Activated CD8-positive, alpha-beta memory T cell treated with anti-CD3 and anti-CD28 coated beads, Interleukin-2, amount 10 ng/mL, durations not matched to agents 7 days and 5 days (primary cell): Measurements from ENCODE around the gene ACACB. TPM values are rescaled to one million over a fixed set of nuclear protein-coding genes. Genes with fewer than 3 reads are reported as not detected.

ENCODE experiments used
- ATAC-seq: fragments of 150-1000 bp; cut with Tn5 transposase; one replicate; pipeline ENCODE4 v1.10.0; 2021; ENCODE audit warnings: moderate library complexity
- CTCF ChIA-PET: fragments of 350-600 bp; sonication (Branson Sonifier 250); formaldehyde crosslinking; loops from one replicate; lab custom pipeline; 2021; ENCODE audit warnings: antibody characterized with exemption; lab: Charles Lee
- DNase-seq: peaks from one replicate; pipeline ENCODE4 v3.0.0-alpha.2; 2020
- H3K27ac Mint-ChIP-seq: one replicate; pipeline ENCODE4 v1.8.0; 2021; ENCODE audit warnings: mild to moderate bottlenecking, mixed read lengths
- H3K27me3 Mint-ChIP-seq: one replicate; pipeline ENCODE4 v1.8.0; 2021; ENCODE audit warnings: mixed read lengths
- H3K36me3 Mint-ChIP-seq: one replicate; pipeline ENCODE4 v1.8.0; 2021; ENCODE audit warnings: mild to moderate bottlenecking, mixed read lengths
- H3K4me1 Mint-ChIP-seq: one replicate; pipeline ENCODE4 v1.8.0; 2021; ENCODE audit warnings: mixed read lengths
- H3K4me3 Mint-ChIP-seq: one replicate; pipeline ENCODE4 v1.8.0; 2021; ENCODE audit warnings: mild to moderate bottlenecking, moderate library complexity, mixed read lengths
- H3K9me3 Mint-ChIP-seq: one replicate; pipeline ENCODE4 v1.8.0; 2022; ENCODE audit warnings: low read depth, mixed read lengths
- total RNA-seq, 2 experiments: library from RNA; stranded (reverse); gene quantifications; one replicate each; pipeline ENCODE4 v1.2.3, GENCODE V29; 2021

ACACB gene
- total RNA-seq, 2 experiments from 2014 or later, result 10.4 to 15.1 TPM

- no peaks in the 10 kb centered on the region for H3K9me3 Mint-ChIP-seq
- peaks cover 12% of the 10 kb centered on the region for H3K27me3 Mint-ChIP-seq
- ATAC-seq (no peak), DNase-seq (no peak)
- H3K36me3 Mint-ChIP-seq, result no peaks in the 10 kb centered on the region
- no peak overlapping the region for H3K4me3 Mint-ChIP-seq
- H3K27ac Mint-ChIP-seq, result no peak overlapping the region
- no peaks in the 10 kb centered on the region for H3K4me1 Mint-ChIP-seq
- CTCF ChIA-PET, result no interaction called here
These were observed 176.7 kb downstream of the ACACB start for GRCh38 chr12:109293106-109293505.

- peaks cover 12% of the 10 kb centered on the region for H3K27me3 Mint-ChIP-seq
- DNase-seq (no peak), ATAC-seq (no peak)
- H3K4me3 Mint-ChIP-seq, result no peak overlapping the region
- H3K27ac Mint-ChIP-seq, result no peak overlapping the region
- CTCF ChIA-PET, result no interaction called here
- H3K9me3 Mint-ChIP-seq, result no peaks in the 10 kb centered on the region
- H3K4me1 Mint-ChIP-seq, result no peaks in the 10 kb centered on the region
- no peaks in the 10 kb centered on the region for H3K36me3 Mint-ChIP-seq
These were observed 178.0 kb downstream of the ACACB start for GRCh38 chr12:109294286-109294796.

GRCh38 chr12:109295764-109296425 lies 179.5 kb downstream of the ACACB start:
- ATAC-seq, result no peak
- no peaks in the 10 kb centered on the region for H3K4me1 Mint-ChIP-seq
- no peak overlapping the region for H3K27ac Mint-ChIP-seq

GRCh38 chr12:109296431-109296830 lies 180.0 kb downstream of the ACACB start:
- Mint-ChIP-seq H3K36me3 (no peaks in the 10 kb centered on the region), H3K9me3 (no peaks in the 10 kb centered on the region), H3K27me3 (peaks cover 12% of the 10 kb centered on the region), H3K27ac (no peak overlapping the region), H3K4me1 (no peaks in the 10 kb centered on the region), H3K4me3 (no peak overlapping the region)
- no peak for DNase-seq
- no peak for ATAC-seq
- CTCF ChIA-PET, result interaction anchor here (0.6 kb wide), 1 partner anchor 79 kb away, joined by 3 read pairs; no protein-coding TSS in a partner anchor

More at GRCh38 chr12:109295764-109296425, 179.5 kb downstream of the ACACB start:
- H3K27me3 Mint-ChIP-seq, result peaks cover 12% of the 10 kb centered on the region
- no peaks in the 10 kb centered on the region for H3K36me3 Mint-ChIP-seq
- no peak overlapping the region for H3K4me3 Mint-ChIP-seq
- CTCF ChIA-PET, result interaction anchor here (0.6 kb wide), 1 partner anchor 79 kb away, joined by 3 read pairs; no protein-coding TSS in a partner anchor
- H3K9me3 Mint-ChIP-seq, result no peaks in the 10 kb centered on the region
- DNase-seq, result no peak

- no peak overlapping the region for H3K27ac Mint-ChIP-seq
- H3K4me1 Mint-ChIP-seq, result no peaks in the 10 kb centered on the region
- CTCF ChIA-PET, result no interaction called here
- peaks cover 15% of the 10 kb centered on the region for H3K27me3 Mint-ChIP-seq
- DNase-seq (no peak), ATAC-seq (no peak)
- H3K9me3 Mint-ChIP-seq, result no peaks in the 10 kb centered on the region
- no peaks in the 10 kb centered on the region for H3K36me3 Mint-ChIP-seq
- H3K4me3 Mint-ChIP-seq, result no peak overlapping the region
These were observed 183.5 kb downstream of the ACACB start for GRCh38 chr12:109299849-109300248.

- Mint-ChIP-seq H3K27me3 (peaks cover 25% of the 10 kb centered on the region), H3K4me1 (no peaks in the 10 kb centered on the region), H3K27ac (no peak overlapping the region), H3K9me3 (no peaks in the 10 kb centered on the region), H3K36me3 (no peaks in the 10 kb centered on the region), H3K4me3 (no peak overlapping the region)
- ATAC-seq, result no peak
- DNase-seq, result no peak
- CTCF ChIA-PET, result interaction anchor here (1.2 to 1.6 kb wide), 3 partner anchors 12 to 190 kb away, joined by 3 to 4 read pairs (median 4); no protein-coding TSS in a partner anchor
These were observed 185.3 kb downstream of the ACACB start for GRCh38 chr12:109301643-109302168.

- Mint-ChIP-seq H3K36me3 (no peaks in the 10 kb centered on the region), H3K27ac (no peak overlapping the region), H3K4me3 (no peak overlapping the region), H3K9me3 (no peaks in the 10 kb centered on the region), H3K4me1 (no peaks in the 10 kb centered on the region), H3K27me3 (peaks cover 31% of the 10 kb centered on the region)
- DNase-seq (no peak), ATAC-seq (no peak)
- CTCF ChIA-PET, result interaction anchor here (1.1 to 1.6 kb wide), 4 partner anchors 12 to 190 kb away, joined by 3 to 4 read pairs (median 4); no protein-coding TSS in a partner anchor
These were observed 186.0 kb downstream of the ACACB start for GRCh38 chr12:109302358-109302757.

- DNase-seq (no peak), ATAC-seq (no peak)
- Mint-ChIP-seq H3K27ac (no peak overlapping the region), H3K27me3 (peaks cover 36% of the 10 kb centered on the region), H3K9me3 (no peaks in the 10 kb centered on the region), H3K4me1 (no peaks in the 10 kb centered on the region), H3K4me3 (no peak overlapping the region), H3K36me3 (no peaks in the 10 kb centered on the region)
- CTCF ChIA-PET, result interaction anchor here (1.1 to 1.6 kb wide), 3 partner anchors 88 to 191 kb away, joined by 3 to 4 read pairs (median 3); no protein-coding TSS in a partner anchor
These were observed 186.4 kb downstream of the ACACB start for GRCh38 chr12:109302770-109303169.

GRCh38 chr12:109304485-109304884 lies 188.1 kb downstream of the ACACB start:
- H3K4me1 Mint-ChIP-seq, result peaks cover 3% of the 10 kb centered on the region
- no peak overlapping the region for H3K4me3 Mint-ChIP-seq
- no peak for ATAC-seq
- peaks cover 51% of the 10 kb centered on the region for H3K27me3 Mint-ChIP-seq
- no peak overlapping the region for H3K27ac Mint-ChIP-seq
- no peaks in the 10 kb centered on the region for H3K36me3 Mint-ChIP-seq
- DNase-seq, result no peak
- no peaks in the 10 kb centered on the region for H3K9me3 Mint-ChIP-seq
- CTCF ChIA-PET, result interaction anchor here (0.7 kb wide), 1 partner anchor 32 kb away, joined by 3 read pairs; no protein-coding TSS in a partner anchor

- no peak overlapping the region for H3K4me3 Mint-ChIP-seq
- no peak overlapping the region for H3K27ac Mint-ChIP-seq
- peaks cover 57% of the 10 kb centered on the region for H3K27me3 Mint-ChIP-seq
- H3K9me3 Mint-ChIP-seq, result no peaks in the 10 kb centered on the region
- CTCF ChIA-PET, result no interaction called here
- H3K36me3 Mint-ChIP-seq, result no peaks in the 10 kb centered on the region
- DNase-seq (no peak), ATAC-seq (no peak)
- peaks cover 8% of the 10 kb centered on the region for H3K4me1 Mint-ChIP-seq
These were observed 189.2 kb downstream of the ACACB start for GRCh38 chr12:109305547-109305946.

GRCh38 chr12:109307051-109307450 lies 190.7 kb downstream of the ACACB start:
- peaks cover 70% of the 10 kb centered on the region for H3K27me3 Mint-ChIP-seq
- H3K4me1 Mint-ChIP-seq, result peaks cover 11% of the 10 kb centered on the region
- H3K9me3 Mint-ChIP-seq, result no peaks in the 10 kb centered on the region
- no peak for DNase-seq
- ATAC-seq, result no peak
- H3K4me3 Mint-ChIP-seq, result no peak overlapping the region
- H3K27ac Mint-ChIP-seq, result no peak overlapping the region
- no peaks in the 10 kb centered on the region for H3K36me3 Mint-ChIP-seq
- CTCF ChIA-PET, result no interaction called here

GRCh38 chr12:109308534-109309380 lies 192.4 kb downstream of the ACACB start, which contains the start of gene FOXN4:
Gene FOXN4, minus strand, starts transcription at chr12:109309284. Its CDS starts 963 bp downstream, at chr12:109308321.
- no peaks in the 10 kb centered on the region for H3K9me3 Mint-ChIP-seq
- peaks cover 82% of the 10 kb centered on the region for H3K27me3 Mint-ChIP-seq
- peak within 1 kb of the TSS; percentile 61 for H3K4me3 Mint-ChIP-seq
- DNase-seq (no peak), ATAC-seq (no peak)
- H3K36me3 Mint-ChIP-seq, result no peaks in the 10 kb centered on the region
- CTCF ChIA-PET, result no interaction called here
- H3K27ac Mint-ChIP-seq, result no peak within 1 kb of the TSS
- H3K4me1 Mint-ChIP-seq, result peaks cover 11% of the 10 kb centered on the region
